ENCODE results near the gene SV2A.

DNA sequence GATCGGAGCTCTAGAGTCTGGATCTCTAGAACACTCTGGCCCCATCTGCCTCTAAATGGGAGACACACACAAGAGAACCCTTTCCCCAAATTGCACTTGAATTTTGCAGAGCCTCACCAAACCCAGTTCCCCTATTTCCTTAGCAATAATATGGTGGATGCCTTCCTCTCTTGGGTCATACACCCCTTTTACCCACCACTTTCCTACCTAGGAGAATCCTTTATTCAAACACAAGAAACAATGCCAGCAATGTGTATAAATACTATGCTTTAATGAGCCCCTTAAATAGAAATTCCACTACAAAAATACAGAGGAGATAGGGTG is 10.7 kb upstream of the SV2A start:
- no peak for TF ChIP-seq EZH2 (IDR thresholded peaks at IDR 0.05; ENCODE audit: borderline replicate concordance, low read depth, low read length, poor library complexity, severe bottlenecking)
- TF ChIP-seq, protein P1, sequence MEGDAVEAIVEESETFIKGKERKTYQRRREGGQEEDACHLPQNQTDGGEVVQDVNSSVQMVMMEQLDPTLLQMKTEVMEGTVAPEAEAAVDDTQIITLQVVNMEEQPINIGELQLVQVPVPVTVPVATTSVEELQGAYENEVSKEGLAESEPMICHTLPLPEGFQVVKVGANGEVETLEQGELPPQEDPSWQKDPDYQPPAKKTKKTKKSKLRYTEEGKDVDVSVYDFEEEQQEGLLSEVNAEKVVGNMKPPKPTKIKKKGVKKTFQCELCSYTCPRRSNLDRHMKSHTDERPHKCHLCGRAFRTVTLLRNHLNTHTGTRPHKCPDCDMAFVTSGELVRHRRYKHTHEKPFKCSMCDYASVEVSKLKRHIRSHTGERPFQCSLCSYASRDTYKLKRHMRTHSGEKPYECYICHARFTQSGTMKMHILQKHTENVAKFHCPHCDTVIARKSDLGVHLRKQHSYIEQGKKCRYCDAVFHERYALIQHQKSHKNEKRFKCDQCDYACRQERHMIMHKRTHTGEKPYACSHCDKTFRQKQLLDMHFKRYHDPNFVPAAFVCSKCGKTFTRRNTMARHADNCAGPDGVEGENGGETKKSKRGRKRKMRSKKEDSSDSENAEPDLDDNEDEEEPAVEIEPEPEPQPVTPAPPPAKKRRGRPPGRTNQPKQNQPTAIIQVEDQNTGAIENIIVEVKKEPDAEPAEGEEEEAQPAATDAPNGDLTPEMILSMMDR (conservative IDR thresholded peaks at IDR 0.05; ENCODE audit: low read depth, low read length), result no peak
